BE2C (cell line): ENCODE measurements around the gene ADAMTS2.

Experiments used
- DNase-seq: peaks from one replicate; pipeline ENCODE4 v3.0.0-alpha.2; 2020
- H3K27me3 ChIP-seq: fragments of 250-450 bp; sonication (Bioruptor Pico); 2 replicates; pipeline ENCODE4 v1.5.1; 2020; ENCODE audit warnings: mild to moderate bottlenecking
- H3K36me3 ChIP-seq: fragments of 250-450 bp; sonication (Bioruptor Pico); 2 replicates; pipeline ENCODE4 v1.5.1; 2020; ENCODE audit warnings: mild to moderate bottlenecking
- H3K4me1 ChIP-seq: fragments of 250-450 bp; sonication (Bioruptor Pico); 2 replicates; pipeline ENCODE4 v1.5.1; 2020
- H3K4me3 ChIP-seq: 2 replicates; pipeline ENCODE4 v1.5.1; 2011; ENCODE audit warnings: low read depth, low read length
- H3K9me3 ChIP-seq: fragments of 250-450 bp; sonication (Bioruptor Pico); 2 replicates; pipeline ENCODE4 v1.5.1; 2020
- CTCF ChIP-seq: IDR thresholded peaks from 2 replicates; pipeline ENCODE4 v1.5.1; 2012; ENCODE audit warnings: mild to moderate bottlenecking, low read depth, low read length

The ADAMTS2 gene

GRCh38 chr5:179271821-179272325, 73.4 kb downstream of the ADAMTS2 start:
- Histone ChIP-seq H3K27me3 (no peaks in the 10 kb centered on the region), H3K4me1 (no peaks in the 10 kb centered on the region), H3K36me3 (no peaks in the 10 kb centered on the region), H3K4me3 (no peak overlapping the region), H3K9me3 (no peaks in the 10 kb centered on the region)
- no peak for DNase-seq
- no peak for TF ChIP-seq CTCF

- no peak for TF ChIP-seq CTCF
- Histone ChIP-seq H3K4me3 (no peak overlapping the region), H3K9me3 (no peaks in the 10 kb centered on the region), H3K4me1 (no peaks in the 10 kb centered on the region), H3K36me3 (no peaks in the 10 kb centered on the region), H3K27me3 (no peaks in the 10 kb centered on the region)
- DNase-seq, result no peak
Observed at GRCh38 chr5:179271428-179271734, 73.9 kb downstream of the ADAMTS2 start.

- DNase-seq, result peak; percentile 7
Observed at GRCh38 chr5:179270581-179271427, 74.5 kb downstream of the ADAMTS2 start.

GRCh38 chr5:179269781-179270543, 75.3 kb downstream of the ADAMTS2 start:
- Histone ChIP-seq H3K4me1 (peaks cover 5% of the 10 kb centered on the region), H3K36me3 (no peaks in the 10 kb centered on the region), H3K27me3 (no peaks in the 10 kb centered on the region), H3K4me3 (no peak overlapping the region), H3K9me3 (no peaks in the 10 kb centered on the region)
- no peak for TF ChIP-seq CTCF
- DNase-seq, result peak; percentile 5

More at GRCh38 chr5:179270581-179271427, 74.5 kb downstream of the ADAMTS2 start:
- Histone ChIP-seq H3K4me3 (no peak overlapping the region), H3K9me3 (no peaks in the 10 kb centered on the region), H3K36me3 (no peaks in the 10 kb centered on the region), H3K27me3 (no peaks in the 10 kb centered on the region), H3K4me1 (no peaks in the 10 kb centered on the region)
- TF ChIP-seq CTCF, result no peak

GRCh38 chr5:179268966-179269693, 76.1 kb downstream of the ADAMTS2 start:
- TF ChIP-seq CTCF, result no peak
- DNase-seq, result no peak
- H3K27me3 ChIP-seq, result no peaks in the 10 kb centered on the region
- no peak overlapping the region for H3K4me3 ChIP-seq
- H3K36me3 ChIP-seq, result no peaks in the 10 kb centered on the region
- H3K9me3 ChIP-seq, result no peaks in the 10 kb centered on the region
- peaks cover 5% of the 10 kb centered on the region for H3K4me1 ChIP-seq
